HEK293 (cell line): ENCODE measurements around the gene PNPLA5.

Source experiments
- CTCF ChIA-PET: fragments of 350-600 bp; formaldehyde crosslinking; extraction: SDS; loops from one replicate; lab custom pipeline; 2021; ENCODE audit warnings: antibody characterized with exemption; lab: Yijun Ruan, JAX
- POLR2A ChIA-PET: fragments of 300-600 bp; formaldehyde crosslinking; extraction: SDS; loops from one replicate; lab custom pipeline; 2020; ENCODE audit warnings: antibody characterized with exemption, inconsistent platforms; lab: Yijun Ruan, JAX
- H3K27ac ChIP-seq: fragments of 200-500 bp; sonication (Bioruptor generic); 2 replicates; pipeline ENCODE4 v1.5.1; 2014; ENCODE audit warnings: low read depth, low read length, control low read depth, inconsistent platforms; ENCODE audit errors: extremely low read depth
- H3K36me3 ChIP-seq, 2 experiments: fragments of 200-500 bp in 1 of 2; sonication (Bioruptor generic) in 1 of 2; 1 replicate in 1 of 2; 2 replicates in 1 of 2; pipeline ENCODE4 v1.5.1; 2014 to 2017; ENCODE audit warnings: inconsistent platforms in 2 of 2, low read length in 2 of 2; ENCODE audit not compliant: control insufficient read depth in 2 of 2, insufficient read depth in 1 of 2
- H3K4me1 ChIP-seq: fragments of 200-500 bp; sonication (Bioruptor generic); 2 replicates; pipeline ENCODE4 v1.5.1; 2014; ENCODE audit warnings: mild to moderate bottlenecking, low read length, inconsistent platforms; ENCODE audit not compliant: control insufficient read depth, insufficient read depth
- H3K4me3 ChIP-seq: 2 replicates; pipeline ENCODE4 v1.5.1; 2011; ENCODE audit warnings: low read depth, mild to moderate bottlenecking, control low read depth, low read length, moderate library complexity
- H3K9me3 ChIP-seq: fragments of 200-500 bp; sonication (Bioruptor generic); 2 replicates; pipeline ENCODE4 v1.5.1; 2014; ENCODE audit warnings: low read depth, low read length, inconsistent platforms; ENCODE audit not compliant: control insufficient read depth, insufficient read depth
- FEZF1 ChIP-seq: fragments of 450-650 bp; formaldehyde crosslinking; IDR thresholded peaks from 2 replicates; pipeline ENCODE4 v1.5.1; 2016; ENCODE audit warnings: missing biosample characterization, missing genetic modification characterization
- GLI4 ChIP-seq: fragments of 450-650 bp; formaldehyde crosslinking; IDR thresholded peaks from 2 replicates; pipeline ENCODE4 v1.5.1; 2016; ENCODE audit warnings: missing biosample characterization, missing genetic modification characterization
- MEIS1 ChIP-seq: sonication (generic); formaldehyde crosslinking; IDR thresholded peaks from 2 replicates; pipeline ENCODE4 v1.8.1; 2022; ENCODE audit warnings: missing genetic modification reagents, mild to moderate bottlenecking, borderline replicate concordance
- PRDM10 ChIP-seq: fragments of 450-650 bp; formaldehyde crosslinking; IDR thresholded peaks from 2 replicates; pipeline ENCODE4 v1.5.1; 2016; ENCODE audit warnings: missing biosample characterization, missing genetic modification characterization
- SP7 ChIP-seq: fragments of 450-650 bp; formaldehyde crosslinking; IDR thresholded peaks from 2 replicates; pipeline ENCODE4 v1.5.1; 2016; ENCODE audit warnings: missing biosample characterization, missing genetic modification characterization
- ZIC2 ChIP-seq: fragments of 450-650 bp; formaldehyde crosslinking; IDR thresholded peaks from 2 replicates; pipeline ENCODE4 v1.5.1; 2016; ENCODE audit warnings: missing biosample characterization, missing genetic modification characterization
- ZNF175 ChIP-seq: fragments of 450-650 bp; formaldehyde crosslinking; IDR thresholded peaks from 2 replicates; pipeline ENCODE4 v1.5.1; 2016; ENCODE audit warnings: missing biosample characterization, missing genetic modification characterization
- ZNF391 ChIP-seq: fragments of 450-650 bp; formaldehyde crosslinking; IDR thresholded peaks from 2 replicates; pipeline ENCODE4 v1.5.1; 2016; ENCODE audit warnings: low read depth, missing biosample characterization, missing genetic modification characterization, borderline replicate concordance
- ZNF398 ChIP-seq: fragments of 450-650 bp; formaldehyde crosslinking; IDR thresholded peaks from 2 replicates; pipeline ENCODE4 v1.5.1; 2017; ENCODE audit warnings: missing biosample characterization, missing genetic modification characterization
- ZNF433 ChIP-seq: fragments of 450-650 bp; formaldehyde crosslinking; IDR thresholded peaks from 2 replicates; pipeline ENCODE4 v1.5.1; 2016; ENCODE audit warnings: missing biosample characterization, missing genetic modification characterization, low read depth
- ZNF473 ChIP-seq: fragments of 450-650 bp; formaldehyde crosslinking; IDR thresholded peaks from 2 replicates; pipeline ENCODE4 v1.5.1; 2017; ENCODE audit warnings: missing biosample characterization, missing genetic modification characterization
- ZNF529 ChIP-seq: fragments of 450-650 bp; formaldehyde crosslinking; IDR thresholded peaks from 2 replicates; pipeline ENCODE4 v1.5.1; 2017; ENCODE audit warnings: missing genetic modification characterization, missing biosample characterization; ENCODE audit not compliant: insufficient replicate concordance
- ZNF677 ChIP-seq: fragments of 450-650 bp; IDR thresholded peaks from 2 replicates; pipeline ENCODE4 v1.5.0; 2018; ENCODE audit warnings: missing biosample characterization, mild to moderate bottlenecking, missing genetic modification characterization, moderate library complexity
- ZNF843 ChIP-seq: fragments of 450-650 bp; formaldehyde crosslinking; IDR thresholded peaks from 2 replicates; pipeline ENCODE4 v1.5.1; 2016; ENCODE audit warnings: missing biosample characterization, missing genetic modification characterization
- ZSCAN16 ChIP-seq: fragments of 450-650 bp; formaldehyde crosslinking; IDR thresholded peaks from 2 replicates; pipeline ENCODE4 v1.5.1; 2016; ENCODE audit warnings: missing biosample characterization, missing genetic modification characterization
- ZSCAN23 ChIP-seq: fragments of 450-650 bp; formaldehyde crosslinking; IDR thresholded peaks from 2 replicates; pipeline ENCODE4 v1.5.1; 2016; ENCODE audit warnings: missing biosample characterization, missing genetic modification characterization
- TF ChIP-seq, protein P1 (sequence below): fragments of 450-650 bp; formaldehyde crosslinking; IDR thresholded peaks from 2 replicates; pipeline ENCODE4 v1.5.1; 2016; ENCODE audit warnings: missing biosample characterization, missing genetic modification characterization
- TF ChIP-seq, protein P2 (sequence below): sonication (generic); formaldehyde crosslinking; IDR thresholded peaks from 2 replicates; pipeline ENCODE4 v1.8.1; 2022; ENCODE audit warnings: mild to moderate bottlenecking, moderate library complexity, missing genetic modification reagents
- TF ChIP-seq, protein P3 (sequence below): fragments of 450-650 bp; formaldehyde crosslinking; conservative IDR thresholded peaks from 2 replicates; pipeline ENCODE4 v1.5.1; 2016; ENCODE audit warnings: low read depth, missing biosample characterization, missing genetic modification characterization

PNPLA5 gene

DNA sequence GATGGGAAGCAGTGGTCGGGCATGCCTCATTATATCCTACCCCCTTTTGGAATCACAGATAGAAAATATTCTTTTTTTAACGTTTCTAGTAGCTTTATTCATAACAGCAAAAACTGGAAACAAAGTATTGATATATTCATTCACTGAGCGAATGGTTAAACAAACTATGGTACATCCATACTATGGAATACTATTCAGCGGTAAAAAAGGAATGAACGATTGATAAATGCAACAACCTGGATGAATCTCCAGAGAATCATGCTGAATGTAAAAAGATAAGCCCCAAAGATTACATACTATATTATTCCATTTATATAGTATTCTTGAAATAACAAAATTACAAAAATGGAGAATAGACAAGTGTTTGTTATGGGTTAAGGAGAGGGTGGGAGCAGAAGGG, 22.0 kb downstream of the PNPLA5 start:
- Histone ChIP-seq H3K9me3 (no peaks in the 10 kb centered on the region), H3K27ac (no peak overlapping the region), H3K4me3 (no peak overlapping the region), H3K36me3 (no peaks in the 10 kb centered on the region), H3K4me1 (no peaks in the 10 kb centered on the region)
- TF ChIP-seq ZSCAN23 (tag by site-specific recombination) (no peak), PRDM10 (tag by site-specific recombination) (no peak), MEIS1 (CRISPR knock-in tag) (no peak), ZIC2 (tag by site-specific recombination) (no peak), ZNF529 (tag by site-specific recombination) (no peak), ZSCAN16 (tag by site-specific recombination) (no peak), ZNF391 (tag by site-specific recombination) (no peak), ZNF398 (tag by site-specific recombination) (no peak), ZNF433 (no peak), ZNF677 (tag by site-specific recombination) (no peak), ZNF473 (tag by site-specific recombination) (no peak), ZNF175 (tag by site-specific recombination) (no peak), FEZF1 (tag by site-specific recombination) (no peak), GLI4 (tag by site-specific recombination) (no peak), SP7 (tag by site-specific recombination) (no peak), ZNF843 (tag by site-specific recombination) (no peak)
- TF ChIP-seq, protein P1, sequence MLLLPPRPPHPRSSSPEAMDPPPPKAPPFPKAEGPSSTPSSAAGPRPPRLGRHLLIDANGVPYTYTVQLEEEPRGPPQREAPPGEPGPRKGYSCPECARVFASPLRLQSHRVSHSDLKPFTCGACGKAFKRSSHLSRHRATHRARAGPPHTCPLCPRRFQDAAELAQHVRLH (tag by site-specific recombination): no peak
- TF ChIP-seq, protein P2, sequence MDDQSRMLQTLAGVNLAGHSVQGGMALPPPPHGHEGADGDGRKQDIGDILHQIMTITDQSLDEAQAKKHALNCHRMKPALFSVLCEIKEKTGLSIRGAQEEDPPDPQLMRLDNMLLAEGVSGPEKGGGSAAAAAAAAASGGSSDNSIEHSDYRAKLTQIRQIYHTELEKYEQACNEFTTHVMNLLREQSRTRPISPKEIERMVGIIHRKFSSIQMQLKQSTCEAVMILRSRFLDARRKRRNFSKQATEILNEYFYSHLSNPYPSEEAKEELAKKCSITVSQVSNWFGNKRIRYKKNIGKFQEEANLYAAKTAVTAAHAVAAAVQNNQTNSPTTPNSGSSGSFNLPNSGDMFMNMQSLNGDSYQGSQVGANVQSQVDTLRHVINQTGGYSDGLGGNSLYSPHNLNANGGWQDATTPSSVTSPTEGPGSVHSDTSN (CRISPR knock-in tag): no peak
- TF ChIP-seq, protein P3, sequence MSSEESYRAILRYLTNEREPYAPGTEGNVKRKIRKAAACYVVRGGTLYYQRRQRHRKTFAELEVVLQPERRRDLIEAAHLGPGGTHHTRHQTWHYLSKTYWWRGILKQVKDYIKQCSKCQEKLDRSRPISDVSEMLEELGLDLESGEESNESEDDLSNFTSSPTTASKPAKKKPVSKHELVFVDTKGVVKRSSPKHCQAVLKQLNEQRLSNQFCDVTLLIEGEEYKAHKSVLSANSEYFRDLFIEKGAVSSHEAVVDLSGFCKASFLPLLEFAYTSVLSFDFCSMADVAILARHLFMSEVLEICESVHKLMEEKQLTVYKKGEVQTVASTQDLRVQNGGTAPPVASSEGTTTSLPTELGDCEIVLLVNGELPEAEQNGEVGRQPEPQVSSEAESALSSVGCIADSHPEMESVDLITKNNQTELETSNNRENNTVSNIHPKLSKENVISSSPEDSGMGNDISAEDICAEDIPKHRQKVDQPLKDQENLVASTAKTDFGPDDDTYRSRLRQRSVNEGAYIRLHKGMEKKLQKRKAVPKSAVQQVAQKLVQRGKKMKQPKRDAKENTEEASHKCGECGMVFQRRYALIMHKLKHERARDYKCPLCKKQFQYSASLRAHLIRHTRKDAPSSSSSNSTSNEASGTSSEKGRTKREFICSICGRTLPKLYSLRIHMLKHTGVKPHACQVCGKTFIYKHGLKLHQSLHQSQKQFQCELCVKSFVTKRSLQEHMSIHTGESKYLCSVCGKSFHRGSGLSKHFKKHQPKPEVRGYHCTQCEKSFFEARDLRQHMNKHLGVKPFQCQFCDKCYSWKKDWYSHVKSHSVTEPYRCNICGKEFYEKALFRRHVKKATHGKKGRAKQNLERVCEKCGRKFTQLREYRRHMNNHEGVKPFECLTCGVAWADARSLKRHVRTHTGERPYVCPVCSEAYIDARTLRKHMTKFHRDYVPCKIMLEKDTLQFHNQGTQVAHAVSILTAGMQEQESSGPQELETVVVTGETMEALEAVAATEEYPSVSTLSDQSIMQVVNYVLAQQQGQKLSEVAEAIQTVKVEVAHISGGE: no peak
- ChIA-PET CTCF (interaction anchor here (2.1 kb wide), 1 partner anchor 15 kb away, joined by 9 read pairs; no protein-coding TSS in a partner anchor), POLR2A (no interaction called here)
